ENCODE measurements around the gene FGF1.

Gene FGF1

GRCh38 chr5:142685418-142686209, at the start of gene FGF1:
Gene FGF1, minus strand, starts transcription at chr5:142686090. Its CDS starts 71,963 bp downstream, at chr5:142614127.
- DNase-seq: no peak

DNA sequence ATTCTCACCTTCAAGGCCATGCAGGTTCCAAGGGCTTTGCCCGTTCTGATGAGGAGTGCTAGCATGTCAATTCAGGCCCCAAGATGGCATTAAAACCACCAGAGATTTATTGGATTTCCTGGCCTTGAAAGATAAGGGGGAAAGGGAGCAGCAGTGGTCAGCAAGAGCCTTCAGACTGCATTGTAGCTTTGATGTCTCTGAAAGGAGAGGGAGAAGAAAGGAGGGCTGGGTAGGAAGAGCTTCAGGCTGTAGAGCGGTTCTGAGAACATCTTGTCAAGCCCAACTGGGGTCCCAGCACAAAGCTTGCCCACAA, 41.8 kb upstream of the FGF1 start:
- no peak for DNase-seq

- peak; percentile 31 to 37 for DNase-seq
These were observed 40.4 kb upstream of the FGF1 start for GRCh38 chr5:142726188-142726731.

- no peak for DNase-seq
These were observed 39.6 kb upstream of the FGF1 start for GRCh38 chr5:142725231-142726187.

GRCh38 chr5:142724821-142725220, 38.9 kb upstream of the FGF1 start:
- no peak for DNase-seq

DNA sequence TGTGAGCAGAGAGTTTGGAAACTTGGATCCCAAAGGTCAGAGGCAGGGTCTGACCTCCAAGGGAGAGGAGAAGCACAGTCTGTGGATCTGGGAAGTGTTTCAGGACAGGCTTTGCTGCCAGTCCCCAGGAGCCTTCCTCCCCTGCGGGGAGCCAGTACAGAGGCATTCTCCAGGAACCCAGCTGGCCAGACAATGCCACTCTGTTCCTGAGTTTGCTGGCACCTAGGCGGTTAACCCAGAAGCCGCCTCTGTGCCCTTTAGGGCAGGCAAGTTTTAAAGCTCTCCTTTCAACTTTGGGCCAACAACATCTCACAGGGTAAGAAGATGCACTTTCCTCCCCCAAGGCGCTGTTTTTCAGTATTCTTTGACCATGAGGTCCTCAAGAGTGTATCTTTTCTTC, 37.0 kb upstream of the FGF1 start:
- DNase-seq: no peak

DNA sequence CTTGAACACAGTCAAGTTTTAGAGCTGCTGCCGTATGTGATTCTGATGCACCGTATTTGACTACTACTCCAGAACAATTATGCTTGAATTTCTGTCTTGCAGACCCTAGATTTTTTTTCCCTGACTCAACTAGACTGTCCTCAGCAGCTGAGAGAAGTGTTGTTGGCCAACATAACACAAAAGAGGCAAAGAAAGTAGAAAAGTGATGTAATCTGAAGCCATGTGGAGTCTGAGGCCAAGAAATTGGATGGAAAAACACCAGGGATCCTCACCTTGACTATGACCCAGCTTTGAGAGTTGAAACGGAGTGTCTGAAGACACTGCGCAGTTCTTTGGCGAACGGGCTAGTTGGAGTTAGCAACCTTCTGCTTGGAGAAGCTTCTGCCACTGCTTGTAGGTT, 36.3 kb upstream of the FGF1 start:
- DNase-seq: no peak

GRCh38 chr5:142720641-142721271, 34.9 kb upstream of the FGF1 start:
- no peak for DNase-seq

GRCh38 chr5:142719836-142720370, 34.0 kb upstream of the FGF1 start:
- DNase-seq: no peak

GRCh38 chr5:142717582-142718215, 31.8 kb upstream of the FGF1 start:
- peak; percentile 78 to 90 for DNase-seq

DNA sequence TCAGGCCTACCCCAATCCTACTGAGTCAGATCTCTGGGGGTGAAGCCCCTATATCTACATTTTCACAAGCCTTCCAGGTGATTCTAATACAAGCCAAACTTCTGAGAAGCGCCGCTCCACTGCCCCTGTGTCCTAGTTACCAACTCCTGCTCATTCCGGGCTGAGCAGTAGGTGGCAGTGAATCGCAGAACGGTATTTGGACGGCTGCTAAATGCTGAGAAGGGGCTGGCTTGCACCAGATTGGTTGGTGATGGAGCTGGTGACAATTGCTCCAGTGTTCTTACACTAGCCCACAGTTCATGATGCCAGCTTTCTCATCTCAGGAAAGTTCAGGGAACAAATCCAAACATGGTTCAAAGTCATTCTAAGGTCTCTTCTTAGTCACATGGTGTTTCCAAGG, 31.1 kb upstream of the FGF1 start:
- DNase-seq: peak; percentile 86 to 89

DNA sequence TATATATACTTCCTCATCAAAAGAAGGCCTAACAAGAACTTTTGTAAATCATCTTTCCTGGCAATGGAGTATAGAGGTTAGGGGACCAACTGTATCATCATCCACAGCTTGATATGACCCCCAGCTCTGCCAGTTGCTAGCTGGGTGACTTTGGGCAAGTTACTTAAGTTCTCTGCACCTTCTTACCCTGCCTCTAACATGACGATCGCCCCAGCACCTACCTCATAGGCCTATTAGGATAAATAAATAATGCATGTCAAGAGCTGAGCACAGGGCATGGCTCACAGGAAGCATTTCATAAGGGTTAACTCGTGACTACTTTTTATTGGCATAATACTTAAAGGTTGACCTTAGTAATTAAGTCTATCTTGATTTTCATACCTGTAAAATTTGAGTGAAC, 29.4 kb upstream of the FGF1 start:
- DNase-seq: no peak

- peak; percentile 88 to 90 for DNase-seq
These were observed 27.3 kb upstream of the FGF1 start for GRCh38 chr5:142713121-142713706.

GRCh38 chr5:142703153-142703552, 17.3 kb upstream of the FGF1 start:
- DNase-seq: no peak

DNA sequence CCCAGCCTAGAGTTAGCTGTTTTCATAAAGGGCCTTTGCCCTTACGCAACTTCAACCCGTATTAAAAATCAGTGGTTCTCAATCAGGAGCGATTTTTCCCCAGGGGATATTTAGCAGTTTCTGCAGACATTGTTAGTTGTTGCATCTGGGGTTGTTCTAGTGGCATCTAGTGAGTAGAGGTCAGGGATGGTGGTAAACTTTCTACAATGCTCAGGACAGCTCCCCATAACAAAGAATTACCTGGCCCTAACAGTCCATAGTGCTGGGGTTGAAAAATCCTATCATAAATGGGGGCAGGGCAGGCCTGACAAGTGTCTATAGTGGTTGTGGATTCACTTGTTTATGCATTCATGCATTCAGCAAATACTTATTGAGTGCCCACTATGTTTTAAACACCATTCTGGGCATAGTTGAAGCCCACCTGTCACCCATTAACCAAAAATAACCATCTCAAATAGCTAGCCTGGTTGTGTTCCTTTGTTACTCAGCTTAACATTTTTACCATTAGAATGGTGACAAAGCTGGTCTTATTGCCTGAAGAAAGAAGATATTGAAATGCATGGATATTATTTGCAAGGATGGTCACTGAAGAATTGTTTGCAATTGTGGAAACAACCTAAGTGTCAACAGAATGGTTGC, 15.9 kb upstream of the FGF1 start:
- no peak for DNase-seq

- DNase-seq: no peak
These were observed 14.7 kb upstream of the FGF1 start for GRCh38 chr5:142700566-142700965.

DNA sequence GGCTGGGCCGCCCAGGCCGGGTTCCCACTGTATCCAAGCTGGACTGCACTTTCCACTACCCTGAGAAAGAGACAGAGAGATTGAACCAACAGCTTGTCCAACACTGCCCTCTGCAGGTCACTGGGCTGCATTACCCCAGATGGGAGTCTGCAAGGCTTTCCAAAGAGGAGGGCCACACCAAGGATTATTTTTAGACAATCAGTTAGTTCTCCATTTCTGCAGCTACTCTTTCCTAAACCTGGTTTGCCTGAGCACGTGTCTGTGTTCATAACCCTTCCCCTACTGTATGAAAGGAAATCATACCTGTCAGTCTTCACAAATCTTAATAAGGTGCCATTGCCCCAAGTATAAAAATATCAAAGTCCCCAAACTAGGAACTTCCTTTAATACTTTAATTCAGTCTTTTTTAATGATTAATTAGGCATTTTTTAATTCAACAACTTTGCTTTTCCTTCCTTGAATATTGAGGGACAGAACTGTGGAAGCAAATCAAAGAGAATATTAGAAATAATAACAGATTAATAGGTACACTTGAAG, 13.4 kb upstream of the FGF1 start:
- peak; percentile 89 to 93 for DNase-seq

DNA sequence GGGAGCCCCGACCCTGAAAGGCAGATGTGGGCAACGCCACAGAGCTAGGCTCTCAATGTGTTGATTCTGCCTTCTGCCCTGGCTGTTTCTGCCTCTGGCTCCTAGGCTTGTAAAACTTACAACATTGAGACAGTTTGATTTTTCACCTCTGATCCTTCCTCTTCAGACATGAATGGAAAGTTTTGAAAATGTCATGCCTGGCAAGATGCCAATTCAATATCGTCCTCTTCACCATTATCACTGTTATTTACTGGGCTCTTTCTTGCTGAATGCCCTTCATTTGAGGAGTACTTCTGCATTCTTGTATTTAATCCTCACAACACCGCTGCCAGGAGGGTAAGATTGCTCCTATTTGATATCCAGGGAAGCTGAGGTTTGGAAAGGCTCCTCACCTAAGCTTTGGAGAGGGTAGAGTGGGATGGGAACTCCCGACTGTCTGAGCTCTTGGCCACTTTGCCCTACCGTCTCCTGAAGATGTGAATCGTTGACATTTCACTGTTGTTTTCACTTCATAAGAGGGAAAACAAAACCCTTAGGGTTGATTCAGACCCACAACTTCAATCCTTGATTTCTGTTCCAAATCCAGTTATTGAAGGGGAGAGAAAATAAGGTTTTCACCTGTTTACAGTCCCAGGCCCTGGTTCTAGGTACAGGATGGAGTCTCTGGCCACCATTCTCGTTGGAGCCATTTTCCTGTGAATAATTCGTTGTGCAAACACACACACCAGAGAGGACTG, 12.7 kb upstream of the FGF1 start:
- no peak for DNase-seq

DNA sequence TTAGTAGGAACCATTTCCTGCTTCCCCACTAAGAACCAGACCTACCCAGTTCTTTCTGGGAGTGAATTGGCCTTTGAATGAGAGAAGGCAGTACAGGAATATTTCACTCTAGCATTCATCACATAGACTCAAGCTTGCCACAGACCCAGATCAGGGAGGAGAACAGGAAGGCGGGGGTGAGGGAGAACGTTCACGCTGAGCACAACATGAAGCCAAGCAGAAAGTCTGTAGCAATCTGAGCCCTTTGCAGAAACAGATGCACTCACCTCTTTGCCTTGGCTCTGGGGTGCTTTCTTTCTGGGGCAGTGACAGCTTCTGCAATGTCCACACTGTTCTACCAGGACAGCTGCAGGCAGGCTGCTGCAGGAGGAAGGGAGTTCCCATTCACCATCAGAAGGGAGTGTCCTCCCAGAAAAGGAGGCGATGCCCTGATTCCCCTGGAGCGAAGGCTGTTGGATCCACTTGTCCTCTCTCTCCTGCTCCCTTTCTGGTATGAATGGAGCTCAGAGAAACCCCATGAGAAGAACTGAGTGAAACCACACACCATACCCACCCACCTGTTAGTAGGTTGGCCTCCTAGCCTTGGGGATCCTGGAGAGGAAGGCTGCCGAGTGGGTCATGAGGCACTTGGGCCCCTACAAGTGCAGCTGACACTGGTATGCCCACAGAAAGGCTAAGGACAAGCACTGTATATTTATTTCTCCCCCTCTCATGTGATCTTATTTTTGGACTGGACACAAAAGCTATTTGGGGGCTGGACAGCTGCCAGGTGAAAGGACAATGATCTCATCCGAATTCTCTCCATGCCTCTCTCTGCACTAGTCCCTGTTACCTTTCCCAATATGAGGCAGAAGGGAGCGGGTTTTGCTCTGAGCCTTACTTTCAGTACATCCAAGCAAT, 11.7 kb upstream of the FGF1 start:
- DNase-seq: peak; percentile 30 to 52

Measured in Kasumi-1 (cell line).